H1 (cell line): ENCODE measurements around the gene OR52I2. TPM values are rescaled to one million over a fixed set of nuclear protein-coding genes. Genes with fewer than 3 reads are reported as not detected.

Experiments
- BRCA1 ChIP-seq: IDR thresholded peaks from 2 replicates; pipeline ENCODE4 v1.6.1; 2012; ENCODE audit warnings: low read depth, low read length, improper control_type of control experiment
- SP2 ChIP-seq: IDR thresholded peaks from 2 replicates; pipeline ENCODE4 v1.6.1; 2012; ENCODE audit warnings: mild to moderate bottlenecking, low read length, inconsistent platforms
- polyA plus RNA-seq, 7 experiments: library from polyadenylated mRNA; depleted of rRNA in 3 of 7; stranded (reverse) in 5 of 7; unstranded in 2 of 7; fragments of >200 nt in 5 of 7; fragments of 200-250 nt in 2 of 7; gene quantifications; 1 replicate in 5 of 7; 2 replicates in 1 of 7; 4 replicates in 1 of 7; pipeline versions ENCODE4 v1.2.1 to v1.2.3, GENCODE V29; 2011 to 2013; ENCODE audit warnings: missing spikeins in 2 of 7, mixed read lengths in 2 of 7
- total RNA-seq: library from RNA; stranded (reverse); fragmentation: NEBNext Ultra II Directional; extraction: Animal tissue kit (Norgen Biotek cat#: 25700); gene quantifications from 2 replicates; pipeline ENCODE4 v1.2.1, GENCODE V29; 2021
- TF ChIP-seq, protein P1 (sequence below): fragments of 300-600 bp; sonication (generic); IDR thresholded peaks from 2 replicates; pipeline ENCODE4 v1.7.1; 2012; ENCODE audit warnings: low read length, moderate library complexity, mild to moderate bottlenecking, inconsistent platforms; ENCODE audit not compliant: insufficient replicate concordance

Gene OR52I2
- total and polyA plus RNA-seq, 2 of the 8 experiments (the other 6 are each of a cell fraction or from before 2014, with no cell fraction given), result not detected

DNA sequence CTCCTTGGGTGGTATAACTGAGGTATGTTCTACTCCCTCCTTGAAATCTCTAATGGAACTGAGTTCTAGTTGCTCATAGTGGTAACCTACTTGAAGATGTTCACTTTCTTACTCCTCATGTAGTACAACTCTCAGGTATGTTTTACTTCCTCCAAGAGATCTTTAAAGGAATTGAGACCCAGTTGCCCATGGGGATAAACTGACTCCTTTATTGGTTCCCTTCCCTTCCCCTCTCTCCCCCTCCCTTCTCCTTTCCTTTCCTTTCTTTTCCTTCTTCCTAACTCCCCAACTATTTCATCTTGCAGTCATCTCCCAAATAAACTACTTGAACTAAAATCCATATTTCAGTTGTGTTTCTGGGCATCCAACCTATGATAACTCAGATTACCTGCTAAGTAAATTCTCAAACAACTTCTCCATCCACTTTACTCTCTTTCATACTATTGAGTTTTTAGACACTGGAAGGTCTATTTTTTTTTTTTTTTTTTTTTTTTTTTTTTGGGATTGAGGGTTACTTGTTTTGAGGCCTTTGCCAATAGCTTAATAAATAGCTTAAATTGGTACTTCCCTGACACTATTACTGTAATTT lies 34.4 kb downstream of the OR52I2 start (continued):
- TF ChIP-seq, protein P1, sequence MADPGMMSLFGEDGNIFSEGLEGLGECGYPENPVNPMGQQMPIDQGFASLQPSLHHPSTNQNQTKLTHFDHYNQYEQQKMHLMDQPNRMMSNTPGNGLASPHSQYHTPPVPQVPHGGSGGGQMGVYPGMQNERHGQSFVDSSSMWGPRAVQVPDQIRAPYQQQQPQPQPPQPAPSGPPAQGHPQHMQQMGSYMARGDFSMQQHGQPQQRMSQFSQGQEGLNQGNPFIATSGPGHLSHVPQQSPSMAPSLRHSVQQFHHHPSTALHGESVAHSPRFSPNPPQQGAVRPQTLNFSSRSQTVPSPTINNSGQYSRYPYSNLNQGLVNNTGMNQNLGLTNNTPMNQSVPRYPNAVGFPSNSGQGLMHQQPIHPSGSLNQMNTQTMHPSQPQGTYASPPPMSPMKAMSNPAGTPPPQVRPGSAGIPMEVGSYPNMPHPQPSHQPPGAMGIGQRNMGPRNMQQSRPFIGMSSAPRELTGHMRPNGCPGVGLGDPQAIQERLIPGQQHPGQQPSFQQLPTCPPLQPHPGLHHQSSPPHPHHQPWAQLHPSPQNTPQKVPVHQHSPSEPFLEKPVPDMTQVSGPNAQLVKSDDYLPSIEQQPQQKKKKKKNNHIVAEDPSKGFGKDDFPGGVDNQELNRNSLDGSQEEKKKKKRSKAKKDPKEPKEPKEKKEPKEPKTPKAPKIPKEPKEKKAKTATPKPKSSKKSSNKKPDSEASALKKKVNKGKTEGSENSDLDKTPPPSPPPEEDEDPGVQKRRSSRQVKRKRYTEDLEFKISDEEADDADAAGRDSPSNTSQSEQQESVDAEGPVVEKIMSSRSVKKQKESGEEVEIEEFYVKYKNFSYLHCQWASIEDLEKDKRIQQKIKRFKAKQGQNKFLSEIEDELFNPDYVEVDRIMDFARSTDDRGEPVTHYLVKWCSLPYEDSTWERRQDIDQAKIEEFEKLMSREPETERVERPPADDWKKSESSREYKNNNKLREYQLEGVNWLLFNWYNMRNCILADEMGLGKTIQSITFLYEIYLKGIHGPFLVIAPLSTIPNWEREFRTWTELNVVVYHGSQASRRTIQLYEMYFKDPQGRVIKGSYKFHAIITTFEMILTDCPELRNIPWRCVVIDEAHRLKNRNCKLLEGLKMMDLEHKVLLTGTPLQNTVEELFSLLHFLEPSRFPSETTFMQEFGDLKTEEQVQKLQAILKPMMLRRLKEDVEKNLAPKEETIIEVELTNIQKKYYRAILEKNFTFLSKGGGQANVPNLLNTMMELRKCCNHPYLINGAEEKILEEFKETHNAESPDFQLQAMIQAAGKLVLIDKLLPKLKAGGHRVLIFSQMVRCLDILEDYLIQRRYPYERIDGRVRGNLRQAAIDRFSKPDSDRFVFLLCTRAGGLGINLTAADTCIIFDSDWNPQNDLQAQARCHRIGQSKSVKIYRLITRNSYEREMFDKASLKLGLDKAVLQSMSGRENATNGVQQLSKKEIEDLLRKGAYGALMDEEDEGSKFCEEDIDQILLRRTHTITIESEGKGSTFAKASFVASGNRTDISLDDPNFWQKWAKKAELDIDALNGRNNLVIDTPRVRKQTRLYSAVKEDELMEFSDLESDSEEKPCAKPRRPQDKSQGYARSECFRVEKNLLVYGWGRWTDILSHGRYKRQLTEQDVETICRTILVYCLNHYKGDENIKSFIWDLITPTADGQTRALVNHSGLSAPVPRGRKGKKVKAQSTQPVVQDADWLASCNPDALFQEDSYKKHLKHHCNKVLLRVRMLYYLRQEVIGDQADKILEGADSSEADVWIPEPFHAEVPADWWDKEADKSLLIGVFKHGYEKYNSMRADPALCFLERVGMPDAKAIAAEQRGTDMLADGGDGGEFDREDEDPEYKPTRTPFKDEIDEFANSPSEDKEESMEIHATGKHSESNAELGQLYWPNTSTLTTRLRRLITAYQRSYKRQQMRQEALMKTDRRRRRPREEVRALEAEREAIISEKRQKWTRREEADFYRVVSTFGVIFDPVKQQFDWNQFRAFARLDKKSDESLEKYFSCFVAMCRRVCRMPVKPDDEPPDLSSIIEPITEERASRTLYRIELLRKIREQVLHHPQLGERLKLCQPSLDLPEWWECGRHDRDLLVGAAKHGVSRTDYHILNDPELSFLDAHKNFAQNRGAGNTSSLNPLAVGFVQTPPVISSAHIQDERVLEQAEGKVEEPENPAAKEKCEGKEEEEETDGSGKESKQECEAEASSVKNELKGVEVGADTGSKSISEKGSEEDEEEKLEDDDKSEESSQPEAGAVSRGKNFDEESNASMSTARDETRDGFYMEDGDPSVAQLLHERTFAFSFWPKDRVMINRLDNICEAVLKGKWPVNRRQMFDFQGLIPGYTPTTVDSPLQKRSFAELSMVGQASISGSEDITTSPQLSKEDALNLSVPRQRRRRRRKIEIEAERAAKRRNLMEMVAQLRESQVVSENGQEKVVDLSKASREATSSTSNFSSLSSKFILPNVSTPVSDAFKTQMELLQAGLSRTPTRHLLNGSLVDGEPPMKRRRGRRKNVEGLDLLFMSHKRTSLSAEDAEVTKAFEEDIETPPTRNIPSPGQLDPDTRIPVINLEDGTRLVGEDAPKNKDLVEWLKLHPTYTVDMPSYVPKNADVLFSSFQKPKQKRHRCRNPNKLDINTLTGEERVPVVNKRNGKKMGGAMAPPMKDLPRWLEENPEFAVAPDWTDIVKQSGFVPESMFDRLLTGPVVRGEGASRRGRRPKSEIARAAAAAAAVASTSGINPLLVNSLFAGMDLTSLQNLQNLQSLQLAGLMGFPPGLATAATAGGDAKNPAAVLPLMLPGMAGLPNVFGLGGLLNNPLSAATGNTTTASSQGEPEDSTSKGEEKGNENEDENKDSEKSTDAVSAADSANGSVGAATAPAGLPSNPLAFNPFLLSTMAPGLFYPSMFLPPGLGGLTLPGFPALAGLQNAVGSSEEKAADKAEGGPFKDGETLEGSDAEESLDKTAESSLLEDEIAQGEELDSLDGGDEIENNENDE, result no peak
- TF ChIP-seq SP2 (no peak), BRCA1 (no peak)
